ENCODE data around the gene TTC7B.
A peak's percentile ranks its signal among the peaks of the same experiment; 100 is the strongest.

Gene TTC7B

GRCh38 chr14:90720336-90720735 lies 95.9 kb downstream of the TTC7B start:
- FAIRE-seq: no peak
- DNase-seq (ENCODE audit: insufficient read length, low spot score): no peak

- DNase-seq (ENCODE audit: insufficient read length, low spot score): no peak
- FAIRE-seq: no peak
Measured at GRCh38 chr14:90717916-90718315, 98.3 kb downstream of the TTC7B start.

- FAIRE-seq: no peak
- DNase-seq (ENCODE audit: insufficient read length, low spot score): no peak
Measured at GRCh38 chr14:90715993-90716392, 100.2 kb downstream of the TTC7B start.

GRCh38 chr14:90715495-90715894 lies 100.7 kb downstream of the TTC7B start:
- no peak for FAIRE-seq

GRCh38 chr14:90714811-90715210 lies 101.4 kb downstream of the TTC7B start:
- DNase-seq (ENCODE audit: insufficient read length, low spot score) (no peak), FAIRE-seq (no peak)

More at GRCh38 chr14:90715495-90715894, 100.7 kb downstream of the TTC7B start:
- DNase-seq (ENCODE audit: insufficient read length, low spot score): no peak

- DNase-seq (ENCODE audit: insufficient read length, low spot score): no peak
- FAIRE-seq: no peak
Measured at GRCh38 chr14:90704738-90705392, 111.4 kb downstream of the TTC7B start.

- FAIRE-seq: no peak
Measured at GRCh38 chr14:90703841-90704737, 112.1 kb downstream of the TTC7B start.

GRCh38 chr14:90700933-90701776 lies 115.1 kb downstream of the TTC7B start:
- FAIRE-seq: no peak
- no peak for DNase-seq (ENCODE audit: insufficient read length, low spot score)

More at GRCh38 chr14:90703841-90704737, 112.1 kb downstream of the TTC7B start:
- no peak for DNase-seq (ENCODE audit: insufficient read length, low spot score)

- FAIRE-seq: no peak
Measured at GRCh38 chr14:90699016-90699415, 117.2 kb downstream of the TTC7B start.

GRCh38 chr14:90698379-90698869 lies 117.8 kb downstream of the TTC7B start:
- DNase-seq (ENCODE audit: insufficient read length, low spot score) (no peak), FAIRE-seq (no peak)

More at GRCh38 chr14:90699016-90699415, 117.2 kb downstream of the TTC7B start:
- DNase-seq (ENCODE audit: insufficient read length, low spot score): no peak

GRCh38 chr14:90697577-90698206 lies 118.5 kb downstream of the TTC7B start:
- DNase-seq (ENCODE audit: insufficient read length, low spot score): peak; percentile 80
- peak; percentile 73 for FAIRE-seq

GRCh38 chr14:90697132-90697531 lies 119.1 kb downstream of the TTC7B start:
- DNase-seq (ENCODE audit: insufficient read length, low spot score) (no peak), FAIRE-seq (no peak)

GRCh38 chr14:90696720-90697119 lies 119.5 kb downstream of the TTC7B start:
- no peak for DNase-seq (ENCODE audit: insufficient read length, low spot score)
- no peak for FAIRE-seq

GRCh38 chr14:90695997-90696660 lies 120.1 kb downstream of the TTC7B start:
- DNase-seq (ENCODE audit: insufficient read length, low spot score) (no peak), FAIRE-seq (no peak)

GRCh38 chr14:90693413-90693812 lies 122.8 kb downstream of the TTC7B start:
- FAIRE-seq: peak; percentile 9

GRCh38 chr14:90692826-90693225 lies 123.4 kb downstream of the TTC7B start:
- no peak for FAIRE-seq
- no peak for DNase-seq (ENCODE audit: insufficient read length, low spot score)

More at GRCh38 chr14:90693413-90693812, 122.8 kb downstream of the TTC7B start:
- DNase-seq (ENCODE audit: insufficient read length, low spot score): no peak

GRCh38 chr14:90692061-90692460 lies 124.2 kb downstream of the TTC7B start:
- DNase-seq (ENCODE audit: insufficient read length, low spot score): no peak
- FAIRE-seq: no peak

- FAIRE-seq (no peak), DNase-seq (ENCODE audit: insufficient read length, low spot score) (no peak)
Measured at GRCh38 chr14:90691627-90692026, 124.6 kb downstream of the TTC7B start.

GRCh38 chr14:90687680-90688079 lies 128.6 kb downstream of the TTC7B start:
- DNase-seq (ENCODE audit: insufficient read length, low spot score): no peak
- FAIRE-seq: no peak

GRCh38 chr14:90682615-90683014 lies 133.6 kb downstream of the TTC7B start:
- DNase-seq (ENCODE audit: insufficient read length, low spot score) (no peak), FAIRE-seq (no peak)
